GM19328 (cell line): Measurements from ENCODE around the gene MAP4K1.

Experiments
- ATAC-seq: cut with Tn5 transposase; IDR thresholded peaks from one replicate; pipeline ENCODE4 v1.9.1; 2021; ENCODE audit warnings: mild to moderate bottlenecking, moderate library complexity; ENCODE audit not compliant: unreplicated experiment

The MAP4K1 gene

DNA sequence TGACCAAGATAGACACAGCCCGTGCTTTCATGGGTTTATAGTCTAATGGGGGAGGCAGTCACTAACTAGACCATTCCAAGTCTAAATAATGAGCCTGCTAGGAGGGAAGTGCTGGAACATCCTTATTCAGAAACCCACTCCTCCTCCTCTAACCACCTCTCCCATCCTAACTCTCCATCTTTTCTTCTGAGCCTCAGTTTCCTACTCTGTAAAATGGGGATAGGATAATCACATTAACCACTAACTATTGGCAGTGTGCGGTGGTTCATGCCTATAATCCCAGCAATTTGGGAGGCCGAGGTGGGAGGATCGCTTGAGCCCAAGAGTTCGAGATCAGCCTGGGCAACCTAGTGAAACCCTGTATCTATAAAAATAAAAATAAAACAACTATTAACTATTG is 68.7 kb downstream of the MAP4K1 start:
- no peak for ATAC-seq

- ATAC-seq = no peak
Observed at GRCh38 chr19:38547421-38547820, 70.3 kb downstream of the MAP4K1 start.

DNA sequence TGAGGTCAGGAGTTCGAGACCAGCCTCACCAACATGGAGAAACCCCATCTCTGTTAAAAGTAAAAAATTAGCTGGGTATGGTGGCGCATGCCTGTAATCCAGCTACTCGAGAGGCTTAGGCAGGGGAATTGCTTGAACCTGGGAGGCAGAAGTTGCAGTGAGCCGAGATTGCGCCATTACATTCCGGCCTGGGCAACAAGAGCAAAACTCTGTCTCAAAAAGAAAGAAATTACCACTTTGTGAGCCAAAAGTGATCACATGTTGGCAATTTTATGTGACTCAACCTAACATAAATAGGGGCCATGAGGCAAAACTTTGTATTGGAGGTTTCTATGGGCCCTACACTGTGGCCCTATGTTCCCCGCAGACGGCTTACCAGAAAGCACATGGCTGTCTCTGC is 72.2 kb downstream of the MAP4K1 start:
- no peak for ATAC-seq

DNA sequence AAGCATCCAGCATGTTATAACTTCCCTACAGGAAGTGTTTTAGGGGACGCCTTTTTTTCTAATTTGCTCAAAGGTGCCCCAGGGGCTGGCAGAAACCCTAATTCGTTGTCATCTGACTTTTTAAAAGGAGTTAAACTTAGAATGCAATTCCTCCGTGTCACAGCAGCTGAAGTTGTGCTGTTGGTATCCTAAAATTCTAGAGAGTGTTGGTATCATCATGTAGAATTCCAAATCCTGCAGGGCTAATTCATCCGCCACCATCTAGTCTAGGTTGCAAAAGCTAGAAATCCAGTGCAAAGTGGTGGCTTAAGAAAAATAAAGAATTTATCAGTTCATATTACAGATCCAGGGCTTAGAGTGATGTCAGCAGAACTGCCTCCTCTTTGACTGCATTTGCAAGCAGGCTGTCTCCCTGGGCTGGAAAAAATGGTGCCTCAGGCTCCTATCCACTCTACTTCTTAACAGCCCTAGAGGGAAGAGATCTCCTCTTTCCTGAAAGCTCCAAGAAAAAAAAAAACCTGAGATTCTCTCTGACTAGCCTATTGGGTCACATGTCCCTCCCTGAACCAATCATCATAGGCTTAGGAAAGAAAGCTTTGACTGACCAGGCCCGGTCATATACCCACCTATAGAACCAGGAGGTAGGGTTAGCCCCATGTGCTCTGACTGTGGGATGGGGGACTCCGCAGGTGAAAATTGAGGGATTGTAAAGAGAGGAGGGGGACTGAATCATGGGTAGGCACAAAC is 73.0 kb downstream of the MAP4K1 start:
- ATAC-seq = no peak

- no peak for ATAC-seq
Observed at GRCh38 chr19:38543807-38544568, 73.8 kb downstream of the MAP4K1 start.

DNA sequence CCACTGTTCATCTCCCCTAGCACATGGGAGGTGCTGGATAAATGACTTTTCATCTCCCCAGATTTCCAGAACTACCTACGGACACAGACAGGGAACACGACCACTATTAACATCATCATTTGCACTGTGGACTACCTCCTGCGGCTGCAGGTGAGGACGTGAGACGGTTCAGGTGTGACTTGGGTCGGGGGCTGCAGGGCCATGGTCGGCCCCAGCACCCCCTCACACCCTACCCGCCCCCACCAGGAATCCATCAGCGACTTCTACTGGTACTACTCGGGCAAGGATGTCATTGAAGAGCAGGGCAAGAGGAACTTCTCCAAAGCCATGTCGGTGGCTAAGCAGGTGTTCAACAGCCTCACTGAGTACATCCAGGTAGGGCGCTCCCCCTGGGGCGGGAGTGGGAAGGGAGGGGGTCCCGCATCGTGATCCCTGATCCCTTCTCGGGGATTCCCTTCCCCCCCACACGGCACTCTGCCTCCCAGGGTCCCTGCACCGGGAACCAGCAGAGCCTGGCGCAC is 74.4 kb downstream of the MAP4K1 start:
- no peak for ATAC-seq

- ATAC-seq = no peak
Observed at GRCh38 chr19:38542040-38542439, 75.7 kb downstream of the MAP4K1 start.

DNA sequence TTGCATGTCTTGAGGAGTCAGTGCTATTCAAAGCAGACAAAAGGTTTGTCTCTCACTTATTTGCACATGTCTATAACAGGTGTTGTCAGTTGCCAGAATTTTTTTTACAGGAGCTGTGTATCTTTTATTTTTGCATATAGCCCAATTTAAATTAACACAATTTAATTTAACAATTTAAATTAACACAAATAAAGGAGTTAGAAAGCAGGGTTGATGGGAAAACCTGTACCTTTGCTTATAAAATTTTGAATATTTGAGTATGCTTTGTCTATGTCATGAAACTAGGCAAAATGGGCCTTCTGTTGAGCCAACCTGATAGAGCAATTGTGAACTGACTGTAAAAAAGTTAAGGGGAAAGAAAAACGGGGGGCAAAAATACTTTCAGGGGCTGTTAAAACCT is 78.0 kb downstream of the MAP4K1 start:
- no peak for ATAC-seq

DNA sequence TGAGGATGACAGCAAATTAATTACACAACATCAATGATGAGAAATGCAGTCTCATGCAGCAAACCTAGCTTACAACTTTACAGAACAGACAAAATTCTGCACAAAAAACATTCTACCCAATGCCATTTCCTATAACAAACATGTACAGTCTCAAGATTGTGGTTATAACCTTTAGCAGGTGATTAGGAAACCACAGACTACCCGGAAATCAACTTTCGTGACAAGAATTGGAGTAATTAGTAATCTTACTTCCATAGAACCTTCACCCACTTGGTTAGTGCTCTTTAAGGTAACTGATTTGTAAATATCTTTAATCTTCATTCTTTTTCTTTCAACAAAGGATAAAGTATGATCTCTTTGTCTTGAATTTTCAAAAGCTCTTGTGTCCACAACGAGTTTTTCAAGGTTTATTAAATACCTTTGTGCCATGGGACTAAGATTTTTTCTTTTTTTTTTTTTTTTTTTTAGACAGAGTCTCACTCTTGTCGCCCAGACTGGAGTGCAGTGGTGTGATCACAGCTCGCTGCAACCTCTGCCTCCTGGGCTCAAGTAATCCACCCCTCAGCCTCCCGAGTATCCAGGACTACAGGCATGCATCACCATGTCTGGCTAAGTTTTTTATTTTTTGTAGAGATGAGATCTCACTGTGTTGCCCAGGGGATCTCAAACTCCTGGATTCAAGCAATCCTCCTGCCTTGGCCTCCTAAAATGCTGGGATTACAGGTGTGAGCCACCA is 78.8 kb downstream of the MAP4K1 start:
- no peak for ATAC-seq

- ATAC-seq = no peak
Observed at GRCh38 chr19:38538386-38538785, 79.4 kb downstream of the MAP4K1 start.
